K562 (cell line): ENCODE results near the gene NOXRED1. TPM values are rescaled to one million over a fixed set of nuclear protein-coding genes. Genes with fewer than 3 reads are reported as not detected.

Experiments used
- ATAC-seq: fragments of 200-7000 bp; cut with Tn5 transposase; 3 replicates; pipeline ENCODE4 v1.9.1; 2020; ENCODE audit warnings: moderate library complexity
- BruUV-seq: library from RNA; stranded (reverse); fragments of 400-500 nt; replicated peaks from 2 replicates; lab custom pipeline; 2021; lab: Mats Ljungman, UMichigan
- CTCF ChIA-PET: fragments of 300-600 bp; formaldehyde crosslinking; extraction: SDS; loops from one replicate; lab custom pipeline; 2021; ENCODE audit warnings: low intra/inter-chr PET ratio; lab: Yijun Ruan, JAX
- POLR2A ChIA-PET: fragments of 300-600, 350-650 bp; sonication (Branson Sonifier 250); formaldehyde crosslinking; extraction: SDS; loops from one replicate; lab custom pipeline; 2021; ENCODE audit warnings: antibody characterized with exemption, inconsistent platforms; lab: Yijun Ruan, JAX
- DNase-seq, 4 experiments: peaks; one replicate each; pipeline versions ENCODE4 v3.0.0 to v3.0.0-alpha.2; 2011 to 2018; ENCODE audit warnings: low spot score in 3 of 4, mixed read lengths in 3 of 4; ENCODE audit errors: extremely low read depth in 1 of 4
- FAIRE-seq: peaks from 2 replicates; lab custom pipeline; 2011; peaks lifted over from hg19 to GRCh38; lab: Jason Lieb, UNC
- H2AFZ ChIP-seq: 2 replicates; pipeline ENCODE4 v1.6.0; 2011; ENCODE audit warnings: low read depth, low read length, control low read depth, inconsistent platforms
- H3K27ac ChIP-seq: fragments of 200-600 bp; 3 replicates; pipeline ENCODE4 v1.8.0; 2011; ENCODE audit warnings: low read depth, mild to moderate bottlenecking, control low read depth, inconsistent platforms, low read length, moderate library complexity, mixed read lengths; ENCODE audit errors: extremely low read depth
- H3K27me3 ChIP-seq, 2 experiments: fragments of 300-600 bp in 1 of 2; 2 replicates in 1 of 2; 3 replicates in 1 of 2; pipeline versions ENCODE4 v1.6.0 to v1.8.0; 2011; ENCODE audit warnings: inconsistent platforms in 2 of 2, low read length in 2 of 2, mild to moderate bottlenecking in 1 of 2, mixed read lengths in 1 of 2, moderate library complexity in 1 of 2; ENCODE audit not compliant: control insufficient read depth in 2 of 2, insufficient read depth in 2 of 2
- H3K36me3 ChIP-seq: fragments of 300-600 bp; 3 replicates; pipeline ENCODE4 v1.8.0; 2011; ENCODE audit warnings: mild to moderate bottlenecking, low read length, inconsistent platforms; ENCODE audit not compliant: control insufficient read depth, insufficient read depth
- H3K4me1 ChIP-seq, 2 experiments: fragments of 200-600 bp in 1 of 2; replicated peaks in 1 of 2; 2 replicates in 1 of 2; 3 replicates in 1 of 2; pipeline versions ENCODE4 v1.5.1 to v1.8.0; 2011; ENCODE audit warnings: inconsistent platforms in 2 of 2, low read length in 2 of 2, mild to moderate bottlenecking in 1 of 2, mixed read lengths in 1 of 2, moderate library complexity in 1 of 2; ENCODE audit not compliant: control insufficient read depth in 2 of 2, insufficient read depth in 2 of 2
- H3K4me2 ChIP-seq: 2 replicates; pipeline ENCODE4 v1.6.1; 2011; ENCODE audit warnings: low read length, control low read depth, inconsistent platforms, mixed read lengths; ENCODE audit not compliant: insufficient read depth
- H3K4me3 ChIP-seq: fragments of 200-600 bp; sonication (generic), shearing (Covaris generic); 2 replicates; pipeline ENCODE4 v1.5.1; 2016; ENCODE audit warnings: control low read depth, inconsistent platforms
- H3K79me2 ChIP-seq: fragments of 200-600 bp; 3 replicates; pipeline ENCODE4 v1.8.0; 2011; ENCODE audit warnings: low read length, inconsistent platforms; ENCODE audit not compliant: control insufficient read depth, insufficient read depth
- H3K9ac ChIP-seq, 2 experiments: 2 replicates each; pipeline versions ENCODE4 v1.6.0 to v1.6.1; 2011; ENCODE audit warnings: low read depth in 2 of 2, low read length in 2 of 2, control low read depth in 1 of 2, inconsistent platforms in 1 of 2, mild to moderate bottlenecking in 1 of 2, mixed read lengths in 1 of 2; ENCODE audit not compliant: insufficient read depth in 1 of 2
- H3K9me1 ChIP-seq: one replicate; pipeline ENCODE4 v1.6.0; 2011; ENCODE audit warnings: inconsistent platforms, mild to moderate bottlenecking, low read length, moderate library complexity; ENCODE audit not compliant: control insufficient read depth, insufficient read depth
- H3K9me3 ChIP-seq: replicated peaks from 2 replicates; pipeline ENCODE4 v1.5.1; 2011; ENCODE audit warnings: low read depth, low read length, inconsistent platforms; ENCODE audit not compliant: control insufficient read depth, insufficient read depth
- H4K20me1 ChIP-seq: replicated peaks from 2 replicates; pipeline ENCODE4 v1.6.1; 2011; ENCODE audit warnings: low read length, inconsistent platforms, mixed read lengths; ENCODE audit not compliant: control insufficient read depth, insufficient read depth
- HDAC1 ChIP-seq, 2 experiments: fragments of 450-650 bp; IDR thresholded peaks; 2 replicates each; pipeline ENCODE4 v1.6.1; 2016 to 2017; ENCODE audit warnings: inconsistent platforms in 1 of 2, mild to moderate bottlenecking in 1 of 2, moderate library complexity in 1 of 2
- HLTF ChIP-seq: fragments of 450-650 bp; IDR thresholded peaks from 2 replicates; pipeline ENCODE4 v1.6.1; 2016
- HMG20A ChIP-seq: fragments of 450-650 bp; formaldehyde crosslinking; conservative IDR thresholded peaks from 2 replicates; pipeline ENCODE4 v1.4.0; 2020; ENCODE audit warnings: mild to moderate bottlenecking, mixed read lengths
- ZBTB7A ChIP-seq: IDR thresholded peaks from 2 replicates; pipeline ENCODE4 v1.6.1; 2011; ENCODE audit warnings: low read depth, mild to moderate bottlenecking, low read length, moderate library complexity, borderline replicate concordance; ENCODE audit not compliant: control insufficient read depth
- ZNF592 ChIP-seq: fragments of 450-650 bp; IDR thresholded peaks from 2 replicates; pipeline ENCODE4 v1.6.1; 2017; ENCODE audit warnings: antibody characterized with exemption, mild to moderate bottlenecking
- WGBS: fragments of 100-300 bp; shearing (Covaris generic); methylation state at CpG from one replicate; pipeline ENCODE4 v1.1.6; 2016; ENCODE audit warnings: low coverage, mixed read lengths; ENCODE audit not compliant: insufficient coverage; ENCODE audit errors: missing lambda C conversion rate; 5-methylcytosine and 5-hydroxymethylcytosine counted together
- in situ Hi-C: fragments of 300-500 bp; cut with MboI; formaldehyde crosslinking; loops from 4 replicates; pipeline ENCODE4 v1.15.0; 2018; ENCODE audit warnings: inconsistent platforms, mixed read lengths
- intact Hi-C: fragments of 100-400 bp; cut with micrococcal nuclease; formaldehyde crosslinking; loops from 2 replicates; pipeline ENCODE4 v1.14.2; 2022
- polyA plus RNA-seq, 8 experiments: library from polyadenylated mRNA; depleted of rRNA in 4 of 8; stranded (reverse) in 5 of 8; unstranded in 3 of 8; fragments of >200 nt; fragmentation: Nextera tagmentation in 2 of 8; fragmentation: Illumina TruSeq in 1 of 8; extraction: Ambion mirVana in 2 of 8; extraction: Trizol in 1 of 8; gene quantifications; 2 replicates each; pipeline versions ENCODE4 v1.2.1 to v1.2.3, GENCODE V29; 2011 to 2014; ENCODE audit warnings: inconsistent platforms in 1 of 8, missing spikeins in 1 of 8
- total RNA-seq, 7 experiments: library from RNA; depleted of rRNA in 6 of 7; stranded (reverse); fragments of >200 nt in 6 of 7; fragmentation: Illumina TruSeq in 2 of 7; extraction: Trizol in 2 of 7; gene quantifications; 2 replicates each; pipeline versions ENCODE4 v1.2.1 to v1.2.3, GENCODE V29; 2011 to 2021; ENCODE audit warnings: low replicate concordance in 1 of 7

NOXRED1 gene
- total and polyA plus RNA-seq, 9 of the 15 experiments (the other 6 are each of a cell fraction or from before 2014, with no cell fraction given), result 0.15 to 0.85 (median 0.30) TPM

GRCh38 chr14:77375973-77376770 lies 47.2 kb downstream of the NOXRED1 start:
- Histone ChIP-seq H3K4me3 (peak overlapping the region; percentile 90), H3K4me1 (peaks cover 6 to 12% of the 10 kb centered on the region in 2 experiments; a peak in 3 of 5 replicates), H2AFZ (peak overlapping the region; percentile 99), H3K9me3 (no peaks in the 10 kb centered on the region), H3K27me3 (no peaks in the 10 kb centered on the region), H3K9me1 (no peaks in the 10 kb centered on the region), H3K36me3 (no peaks in the 10 kb centered on the region), H3K27ac (peak overlapping the region; percentile 83), H3K79me2 (peaks cover 35% of the 10 kb centered on the region), H3K4me2 (peak overlapping the region; percentile 87), H3K9ac (peak overlapping the region; percentile 77 to 97), H4K20me1 (no peaks in the 10 kb centered on the region)
- CTCF ChIA-PET, result no interaction called here
- intact Hi-C loops (loop anchor here (2.0 to 5.0 kb wide), 2 partner anchors 54 to 81 kb away; partner anchors contain the start of genes GSTZ1, POMT2 and VIPAS39), in situ Hi-C loops (no loop called here)
- POLR2A ChIA-PET, result interaction anchor here (0.6 to 1.0 kb wide), 3 partner anchors 10 to 14 kb away, joined by 3 to 4 read pairs (median 3); no protein-coding TSS in a partner anchor
- peak; percentile 12 to 39 (median 28) for DNase-seq
- peak; percentile 71 for FAIRE-seq
- peak; percentile 33 for ATAC-seq
- no TSS peak for BruUV-seq
- WGBS, result 0% methylated on average over 15 of the region's 24 CpGs
- peak in 1 of 2 experiments; percentile 48; a peak in 1 of 4 replicates for TF ChIP-seq HDAC1 (IDR thresholded peaks at IDR 0.05)
- TF ChIP-seq ZBTB7A, result peak; percentile 13; the same call in 1 of the 2 replicates
- TF ChIP-seq HMG20A (CRISPR knock-in tag), result no peak
- TF ChIP-seq HLTF, result no peak
- no peak for TF ChIP-seq ZNF592
